DND-41 (cell line): ENCODE measurements around the gene AMFR.

Experiments used
- ATAC-seq: fragments of 200-7000 bp; cut with Tn5 transposase; 3 replicates; pipeline ENCODE4 v1.9.1; 2021; ENCODE audit warnings: low read depth; ENCODE audit not compliant: insufficient read depth
- DNase-seq: peaks from one replicate; pipeline ENCODE4 v3.0.0-alpha.2; 2020
- H2AFZ ChIP-seq: 2 replicates; pipeline ENCODE4 v1.6.0; 2012; ENCODE audit warnings: low read depth, low read length
- H3K27ac ChIP-seq: 2 replicates; pipeline ENCODE4 v1.5.1; 2012; ENCODE audit warnings: low read length, inconsistent platforms
- H3K27me3 ChIP-seq: fragments of 200-600 bp; sonication (generic); 2 replicates; pipeline ENCODE4 v1.6.0; 2012; ENCODE audit warnings: low read length, mild to moderate bottlenecking, inconsistent platforms; ENCODE audit not compliant: insufficient read depth, poor library complexity
- H3K36me3 ChIP-seq: 2 replicates; pipeline ENCODE4 v1.5.1; 2012; ENCODE audit warnings: low read length, inconsistent platforms; ENCODE audit not compliant: insufficient read depth
- H3K4me1 ChIP-seq: 2 replicates; pipeline ENCODE4 v1.5.1; 2012; ENCODE audit warnings: mild to moderate bottlenecking, low read length; ENCODE audit not compliant: insufficient read depth
- H3K4me2 ChIP-seq: 2 replicates; pipeline ENCODE4 v1.6.0; 2012; ENCODE audit warnings: mild to moderate bottlenecking, moderate library complexity, low read length, inconsistent platforms; ENCODE audit not compliant: insufficient read depth
- H3K4me3 ChIP-seq, 2 experiments: fragments of 200-600 bp in 1 of 2; shearing (Covaris generic) in 1 of 2; 2 replicates each; pipeline ENCODE4 v1.5.1; 2012 to 2016; ENCODE audit warnings: inconsistent platforms in 2 of 2, low read length in 2 of 2, mild to moderate bottlenecking in 2 of 2, low read depth in 1 of 2, moderate library complexity in 1 of 2
- H3K79me2 ChIP-seq: 2 replicates; pipeline ENCODE4 v1.6.0; 2012; ENCODE audit warnings: low read length, inconsistent platforms; ENCODE audit not compliant: insufficient read depth
- H3K9ac ChIP-seq: 2 replicates; pipeline ENCODE4 v1.6.0; 2012; ENCODE audit warnings: low read depth, mild to moderate bottlenecking, inconsistent platforms, low read length, moderate library complexity
- H3K9me3 ChIP-seq: 2 replicates; pipeline ENCODE4 v1.5.1; 2012; ENCODE audit warnings: low read length, moderate library complexity, mild to moderate bottlenecking, inconsistent platforms; ENCODE audit not compliant: insufficient read depth, severe bottlenecking
- H4K20me1 ChIP-seq: 2 replicates; pipeline ENCODE4 v1.6.0; 2012; ENCODE audit warnings: low read length; ENCODE audit not compliant: insufficient read depth
- CTCF ChIP-seq: IDR thresholded peaks from 2 replicates; pipeline ENCODE4 v1.5.1; 2012; ENCODE audit warnings: borderline replicate concordance, low read length, moderate library complexity, mild to moderate bottlenecking; ENCODE audit not compliant: poor library complexity, severe bottlenecking; ENCODE audit errors: extremely low read depth
- EZH2 ChIP-seq: IDR thresholded peaks from 3 replicates; pipeline ENCODE4 v1.6.1; 2012; ENCODE audit warnings: borderline replicate concordance, low read depth, mild to moderate bottlenecking, moderate library complexity, low read length, inconsistent platforms; ENCODE audit not compliant: severe bottlenecking

AMFR gene

GRCh38 chr16:56320811-56321558 lies 104.4 kb downstream of the AMFR start:
- no peak overlapping the region for H3K9ac ChIP-seq
- H3K4me3 ChIP-seq: no peak overlapping the region
- H3K27ac ChIP-seq: no peak overlapping the region
- no peak overlapping the region for H2AFZ ChIP-seq
- peaks cover 5% of the 10 kb centered on the region; the same call in 1 of the 2 replicates for H3K36me3 ChIP-seq
- DNase-seq (no peak), ATAC-seq (no peak)
- no peak for TF ChIP-seq EZH2
- no peak for TF ChIP-seq CTCF
- peaks cover 16% of the 10 kb centered on the region for H4K20me1 ChIP-seq
- H3K4me2 ChIP-seq: no peak overlapping the region
- no peaks in the 10 kb centered on the region for H3K4me1 ChIP-seq
- H3K27me3 ChIP-seq: no peaks in the 10 kb centered on the region
- no peaks in the 10 kb centered on the region for H3K9me3 ChIP-seq
- no peaks in the 10 kb centered on the region for H3K79me2 ChIP-seq

- Histone ChIP-seq H3K27ac (no peak overlapping the region), H2AFZ (no peak overlapping the region), H3K4me2 (no peak overlapping the region), H3K4me3 (no peak overlapping the region), H4K20me1 (peaks cover 17% of the 10 kb centered on the region), H3K9ac (no peak overlapping the region), H3K79me2 (no peaks in the 10 kb centered on the region), H3K9me3 (no peaks in the 10 kb centered on the region), H3K36me3 (peaks cover 5% of the 10 kb centered on the region; the same call in 1 of the 2 replicates), H3K27me3 (no peaks in the 10 kb centered on the region), H3K4me1 (no peaks in the 10 kb centered on the region)
- ATAC-seq (no peak), DNase-seq (no peak)
- TF ChIP-seq CTCF: no peak
- no peak for TF ChIP-seq EZH2
These were observed 105.3 kb downstream of the AMFR start for GRCh38 chr16:56320056-56320455.

GRCh38 chr16:56319376-56319775 lies 106.0 kb downstream of the AMFR start:
- H3K4me3 ChIP-seq: no peak overlapping the region
- H3K9me3 ChIP-seq: no peaks in the 10 kb centered on the region
- no peak overlapping the region for H3K9ac ChIP-seq
- ATAC-seq (no peak), DNase-seq (no peak)
- H3K27me3 ChIP-seq: no peaks in the 10 kb centered on the region
- no peak overlapping the region for H2AFZ ChIP-seq
- H3K4me1 ChIP-seq: no peaks in the 10 kb centered on the region
- no peak overlapping the region for H3K4me2 ChIP-seq
- H3K27ac ChIP-seq: no peak overlapping the region
- H3K36me3 ChIP-seq: peaks cover 5% of the 10 kb centered on the region; the same call in 1 of the 2 replicates
- H4K20me1 ChIP-seq: peaks cover 17% of the 10 kb centered on the region
- TF ChIP-seq CTCF (no peak), EZH2 (no peak)
- H3K79me2 ChIP-seq: no peaks in the 10 kb centered on the region
